Measurements from ENCODE around the gene IWS1. TPM values are rescaled to one million over a fixed set of nuclear protein-coding genes. Genes with fewer than 3 reads are reported as not detected.

Gene IWS1
- total and polyA plus RNA-seq, 2 experiments from 2014 or later, result 45.9 to 47.8 TPM

DNA sequence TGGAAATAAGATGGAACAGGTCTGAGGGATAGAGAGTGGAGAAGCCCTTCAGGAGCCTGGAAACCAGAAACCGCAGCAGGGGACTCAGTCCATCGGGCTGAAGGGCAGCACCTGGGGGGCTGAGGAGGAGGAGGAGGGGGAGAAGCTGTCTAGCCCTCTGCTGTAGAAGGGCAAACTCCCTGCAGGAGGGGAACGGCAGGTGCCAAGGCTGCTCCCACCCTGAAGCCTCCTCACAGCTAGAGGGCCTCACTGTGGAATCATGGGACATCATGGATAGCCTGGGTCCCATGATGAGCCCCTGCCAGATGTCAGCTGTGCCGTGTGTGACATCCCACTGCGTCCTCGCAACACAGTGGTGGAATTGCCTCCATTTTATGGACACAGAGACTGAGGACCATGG lies 9.6 kb upstream of the IWS1 start:
- Histone ChIP-seq H3K36me3 (replicated peaks; ENCODE audit: insufficient read depth, low read depth) (no peaks in the 10 kb centered on the region), H3K79me2 (peaks cover 3% of the 10 kb centered on the region), H2AFZ (no peak overlapping the region), H3K27ac (peak overlapping the region; percentile 98), H3K4me3 (no peak overlapping the region), H3K4me1 (ENCODE audit: insufficient read depth) (no peaks in the 10 kb centered on the region), H4K20me1 (ENCODE audit: insufficient read depth, poor library complexity, severe bottlenecking) (no peaks in the 10 kb centered on the region), H3K9me3 (ENCODE audit: low read depth) (no peaks in the 10 kb centered on the region), H3K27me3 (no peaks in the 10 kb centered on the region), H3K4me2 (peak overlapping the region; percentile 70), H3K9me2 (replicated peaks; ENCODE audit: insufficient read depth) (no peaks in the 10 kb centered on the region)
- TF ChIP-seq EZH2 (IDR thresholded peaks at IDR 0.05; ENCODE audit: borderline replicate concordance) (no peak), EZH2phosphoT487 (IDR thresholded peaks at IDR 0.05; ENCODE audit: low read depth, severe bottlenecking, unreplicated experiment) (no peak)
- TF ChIP-seq, protein P1, sequence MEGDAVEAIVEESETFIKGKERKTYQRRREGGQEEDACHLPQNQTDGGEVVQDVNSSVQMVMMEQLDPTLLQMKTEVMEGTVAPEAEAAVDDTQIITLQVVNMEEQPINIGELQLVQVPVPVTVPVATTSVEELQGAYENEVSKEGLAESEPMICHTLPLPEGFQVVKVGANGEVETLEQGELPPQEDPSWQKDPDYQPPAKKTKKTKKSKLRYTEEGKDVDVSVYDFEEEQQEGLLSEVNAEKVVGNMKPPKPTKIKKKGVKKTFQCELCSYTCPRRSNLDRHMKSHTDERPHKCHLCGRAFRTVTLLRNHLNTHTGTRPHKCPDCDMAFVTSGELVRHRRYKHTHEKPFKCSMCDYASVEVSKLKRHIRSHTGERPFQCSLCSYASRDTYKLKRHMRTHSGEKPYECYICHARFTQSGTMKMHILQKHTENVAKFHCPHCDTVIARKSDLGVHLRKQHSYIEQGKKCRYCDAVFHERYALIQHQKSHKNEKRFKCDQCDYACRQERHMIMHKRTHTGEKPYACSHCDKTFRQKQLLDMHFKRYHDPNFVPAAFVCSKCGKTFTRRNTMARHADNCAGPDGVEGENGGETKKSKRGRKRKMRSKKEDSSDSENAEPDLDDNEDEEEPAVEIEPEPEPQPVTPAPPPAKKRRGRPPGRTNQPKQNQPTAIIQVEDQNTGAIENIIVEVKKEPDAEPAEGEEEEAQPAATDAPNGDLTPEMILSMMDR (IDR thresholded peaks at IDR 0.05; ENCODE audit: poor library complexity), result no peak
- 88% methylated on average over 6 of the region's 6 CpGs for WGBS (ENCODE audit: low lambda C conversion rate, missing lambda C conversion rate)
- DNase-seq (ENCODE audit: low spot score), result no peak

DNA sequence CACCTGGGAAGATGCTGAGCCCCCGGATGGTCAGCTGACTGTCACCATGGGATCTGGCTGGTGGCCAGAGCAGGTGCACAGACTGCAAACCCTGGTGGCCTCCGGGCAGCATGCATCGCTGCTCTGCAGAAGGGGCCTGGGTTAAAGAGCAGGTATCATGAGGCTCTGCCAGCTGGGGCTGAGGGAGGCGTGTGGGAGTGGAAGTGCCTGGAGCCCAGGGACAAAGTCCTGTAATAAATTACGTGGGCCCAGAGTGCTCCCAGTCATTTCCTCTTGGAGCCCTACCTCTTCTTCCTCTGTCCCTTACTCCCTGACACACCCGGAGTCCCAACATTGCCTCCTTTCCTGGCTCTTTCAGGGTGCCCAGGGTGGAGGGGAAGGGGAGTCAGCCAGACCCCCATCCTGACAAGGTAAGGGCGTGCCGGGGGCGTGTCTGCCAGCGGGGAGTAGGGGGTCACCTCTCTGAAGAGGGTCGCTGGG lies 9.2 kb upstream of the IWS1 start, which contains the start of gene MYO7B:
Gene MYO7B (plus strand): TSS at position 262 of the 480 bp plus-strand sequence. CDS start 24,040 bp downstream, outside the sequence.
- H3K9me2 ChIP-seq (replicated peaks; ENCODE audit: insufficient read depth), result no peaks in the 10 kb centered on the region
- H3K9me3 ChIP-seq (ENCODE audit: low read depth), result no peaks in the 10 kb centered on the region
- H3K4me1 ChIP-seq (ENCODE audit: insufficient read depth), result no peaks in the 10 kb centered on the region
- H3K79me2 ChIP-seq, result peaks cover 3% of the 10 kb centered on the region
- TF ChIP-seq EZH2phosphoT487 (IDR thresholded peaks at IDR 0.05; ENCODE audit: low read depth, severe bottlenecking, unreplicated experiment) (no peak), EZH2 (IDR thresholded peaks at IDR 0.05; ENCODE audit: borderline replicate concordance) (no peak)
- TF ChIP-seq, protein P1 (IDR thresholded peaks at IDR 0.05; ENCODE audit: poor library complexity), result no peak
- no peaks in the 10 kb centered on the region for H3K36me3 ChIP-seq (replicated peaks; ENCODE audit: insufficient read depth, low read depth)
- no peak within 1 kb of the TSS for H2AFZ ChIP-seq
- H3K4me3 ChIP-seq, result no peak within 1 kb of the TSS
- peak within 1 kb of the TSS; percentile 98 for H3K27ac ChIP-seq
- no peaks in the 10 kb centered on the region for H4K20me1 ChIP-seq (ENCODE audit: insufficient read depth, poor library complexity, severe bottlenecking)
- 83% methylated on average over 11 of the region's 11 CpGs for WGBS (ENCODE audit: low lambda C conversion rate, missing lambda C conversion rate)
- peak; percentile 83 for DNase-seq (ENCODE audit: low spot score)
- peak within 1 kb of the TSS; percentile 70 for H3K4me2 ChIP-seq
- no peaks in the 10 kb centered on the region for H3K27me3 ChIP-seq

DNA sequence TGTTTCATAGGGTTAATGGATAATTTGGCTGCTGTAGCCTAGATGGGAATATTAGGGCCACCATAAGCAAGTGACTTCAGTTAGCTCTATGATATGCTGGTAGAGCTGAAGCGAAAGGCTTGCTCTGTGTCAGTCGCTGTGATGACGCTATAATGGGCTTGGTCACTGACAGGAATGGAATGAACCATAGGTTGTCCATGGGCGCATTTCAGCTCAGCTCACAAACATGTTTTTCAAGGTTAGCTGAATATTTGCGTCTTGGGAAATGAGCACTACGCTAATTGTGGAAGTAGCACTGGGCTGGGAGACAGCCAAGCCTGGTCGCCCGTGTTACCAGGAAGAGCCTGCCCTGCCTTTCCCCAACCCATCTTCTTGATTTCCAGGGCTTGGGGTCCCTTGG lies 6.0 kb upstream of the IWS1 start:
- TF ChIP-seq, protein P1 (IDR thresholded peaks at IDR 0.05; ENCODE audit: poor library complexity), result no peak
- TF ChIP-seq EZH2phosphoT487 (IDR thresholded peaks at IDR 0.05; ENCODE audit: low read depth, severe bottlenecking, unreplicated experiment) (no peak), EZH2 (IDR thresholded peaks at IDR 0.05; ENCODE audit: borderline replicate concordance) (no peak)
- 94% methylated on average over 8 of the region's 8 CpGs for WGBS (ENCODE audit: low lambda C conversion rate, missing lambda C conversion rate)
- Histone ChIP-seq H3K27ac (peak overlapping the region; percentile 88), H4K20me1 (ENCODE audit: insufficient read depth, poor library complexity, severe bottlenecking) (no peaks in the 10 kb centered on the region), H3K4me1 (ENCODE audit: insufficient read depth) (peaks cover 3% of the 10 kb centered on the region), H3K27me3 (no peaks in the 10 kb centered on the region), H3K79me2 (peaks cover 3% of the 10 kb centered on the region), H3K4me2 (no peak overlapping the region), H3K9me3 (ENCODE audit: low read depth) (no peaks in the 10 kb centered on the region), H3K36me3 (replicated peaks; ENCODE audit: insufficient read depth, low read depth) (no peaks in the 10 kb centered on the region), H2AFZ (no peak overlapping the region), H3K9me2 (replicated peaks; ENCODE audit: insufficient read depth) (no peaks in the 10 kb centered on the region), H3K4me3 (no peak overlapping the region)
- no peak for DNase-seq (ENCODE audit: low spot score)
